GM12873 (cell line): ENCODE measurements around the gene ANAPC2.

Experiments
- TF ChIP-seq, protein P1 (sequence below): IDR thresholded peaks from 2 replicates; pipeline ENCODE4 v1.5.1; 2012; ENCODE audit warnings: low read depth, mild to moderate bottlenecking, moderate library complexity, low read length, control low read depth; ENCODE audit not compliant: insufficient read depth; ENCODE audit errors: missing control alignments

ANAPC2 gene

GRCh38 chr9:137136881-137137607 is 51.3 kb downstream of the ANAPC2 start:
- TF ChIP-seq, protein P1, sequence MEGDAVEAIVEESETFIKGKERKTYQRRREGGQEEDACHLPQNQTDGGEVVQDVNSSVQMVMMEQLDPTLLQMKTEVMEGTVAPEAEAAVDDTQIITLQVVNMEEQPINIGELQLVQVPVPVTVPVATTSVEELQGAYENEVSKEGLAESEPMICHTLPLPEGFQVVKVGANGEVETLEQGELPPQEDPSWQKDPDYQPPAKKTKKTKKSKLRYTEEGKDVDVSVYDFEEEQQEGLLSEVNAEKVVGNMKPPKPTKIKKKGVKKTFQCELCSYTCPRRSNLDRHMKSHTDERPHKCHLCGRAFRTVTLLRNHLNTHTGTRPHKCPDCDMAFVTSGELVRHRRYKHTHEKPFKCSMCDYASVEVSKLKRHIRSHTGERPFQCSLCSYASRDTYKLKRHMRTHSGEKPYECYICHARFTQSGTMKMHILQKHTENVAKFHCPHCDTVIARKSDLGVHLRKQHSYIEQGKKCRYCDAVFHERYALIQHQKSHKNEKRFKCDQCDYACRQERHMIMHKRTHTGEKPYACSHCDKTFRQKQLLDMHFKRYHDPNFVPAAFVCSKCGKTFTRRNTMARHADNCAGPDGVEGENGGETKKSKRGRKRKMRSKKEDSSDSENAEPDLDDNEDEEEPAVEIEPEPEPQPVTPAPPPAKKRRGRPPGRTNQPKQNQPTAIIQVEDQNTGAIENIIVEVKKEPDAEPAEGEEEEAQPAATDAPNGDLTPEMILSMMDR: no peak

GRCh38 chr9:137136261-137136880 is 52.0 kb downstream of the ANAPC2 start:
- TF ChIP-seq, protein P1: no peak

- TF ChIP-seq, protein P1: no peak
Observed at GRCh38 chr9:137134191-137134590, 54.2 kb downstream of the ANAPC2 start.

GRCh38 chr9:137130176-137130755 is 58.1 kb downstream of the ANAPC2 start:
- TF ChIP-seq, protein P1: no peak

DNA sequence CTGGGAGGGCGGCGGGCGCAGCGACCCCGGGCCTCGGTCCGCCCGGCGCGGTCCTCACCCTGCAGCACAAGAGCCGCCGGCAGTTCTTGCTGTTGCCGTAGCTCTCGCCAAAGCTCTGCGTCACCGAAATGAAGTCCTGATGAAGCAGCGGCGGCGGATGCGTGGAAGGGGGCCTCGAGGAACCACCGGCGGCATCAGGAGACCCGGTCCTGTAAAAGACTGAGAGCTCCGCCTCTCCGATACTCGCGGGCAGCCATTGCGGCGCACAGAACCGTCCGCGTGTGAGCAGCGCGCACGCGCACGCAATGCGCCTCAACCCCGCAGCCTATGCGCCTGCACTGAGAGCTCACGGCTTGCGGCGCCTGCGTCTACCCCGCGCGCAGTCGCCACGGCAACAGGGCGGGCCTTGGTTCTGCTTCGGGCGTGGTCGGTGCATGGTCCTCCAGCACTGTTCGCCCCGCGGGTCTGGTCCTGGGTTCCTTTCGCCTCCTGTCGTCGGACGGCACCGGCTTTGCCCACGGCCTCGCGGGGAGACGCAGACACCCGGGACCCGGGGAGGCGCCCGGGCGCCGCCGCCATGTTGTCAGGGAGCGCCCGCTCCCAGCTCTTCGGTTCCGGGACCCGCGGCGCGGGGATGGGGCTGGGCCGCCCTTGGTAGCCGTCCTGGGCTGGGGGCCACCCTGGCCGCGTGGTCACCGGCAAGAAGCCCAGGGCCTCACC is 58.7 kb downstream of the ANAPC2 start:
- TF ChIP-seq, protein P1: no peak

DNA sequence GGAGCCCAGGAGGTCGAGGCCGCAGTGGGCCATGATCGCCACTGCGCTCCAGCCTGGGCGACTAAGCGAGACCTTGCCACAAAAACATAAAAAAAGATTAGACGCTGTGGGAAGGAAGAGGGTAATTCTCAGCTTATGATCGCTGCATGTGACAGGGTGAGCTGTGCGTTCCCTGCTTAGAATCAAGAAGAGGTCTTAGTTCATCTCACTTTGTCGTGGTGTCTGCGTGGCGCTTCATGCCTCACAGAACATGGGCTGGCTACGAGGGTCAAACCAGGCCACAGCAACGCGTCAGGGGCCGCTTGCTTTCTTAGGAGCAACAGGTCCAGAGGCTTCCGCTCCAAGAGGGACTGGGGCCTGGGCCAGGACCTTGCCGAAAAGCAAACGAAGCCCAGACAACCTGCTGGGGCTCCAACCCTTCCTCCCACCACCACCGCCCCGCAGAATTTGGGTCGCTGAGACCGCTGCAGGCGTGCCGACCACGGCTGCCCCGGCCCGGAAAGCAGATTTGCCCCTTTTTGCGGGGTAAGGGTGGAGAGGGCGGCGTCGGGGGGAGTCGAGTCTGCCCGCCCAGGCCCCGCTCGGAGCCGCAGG is 59.4 kb downstream of the ANAPC2 start:
- TF ChIP-seq, protein P1: no peak
